GM19438 (cell line): ENCODE results near the gene ZFP64.
A peak's percentile ranks its signal among the peaks of the same experiment; 100 is the strongest.
"Not testable (repeated sequence)": the region's sequence is repeated elsewhere in the genome, so short reads cannot be mapped to it uniquely, and the experiment has no call there.

Source experiments
- ATAC-seq: cut with Tn5 transposase; IDR thresholded peaks from one replicate; pipeline ENCODE4 v1.9.1; 2021; ENCODE audit warnings: low read depth; ENCODE audit not compliant: unreplicated experiment

Gene ZFP64

DNA sequence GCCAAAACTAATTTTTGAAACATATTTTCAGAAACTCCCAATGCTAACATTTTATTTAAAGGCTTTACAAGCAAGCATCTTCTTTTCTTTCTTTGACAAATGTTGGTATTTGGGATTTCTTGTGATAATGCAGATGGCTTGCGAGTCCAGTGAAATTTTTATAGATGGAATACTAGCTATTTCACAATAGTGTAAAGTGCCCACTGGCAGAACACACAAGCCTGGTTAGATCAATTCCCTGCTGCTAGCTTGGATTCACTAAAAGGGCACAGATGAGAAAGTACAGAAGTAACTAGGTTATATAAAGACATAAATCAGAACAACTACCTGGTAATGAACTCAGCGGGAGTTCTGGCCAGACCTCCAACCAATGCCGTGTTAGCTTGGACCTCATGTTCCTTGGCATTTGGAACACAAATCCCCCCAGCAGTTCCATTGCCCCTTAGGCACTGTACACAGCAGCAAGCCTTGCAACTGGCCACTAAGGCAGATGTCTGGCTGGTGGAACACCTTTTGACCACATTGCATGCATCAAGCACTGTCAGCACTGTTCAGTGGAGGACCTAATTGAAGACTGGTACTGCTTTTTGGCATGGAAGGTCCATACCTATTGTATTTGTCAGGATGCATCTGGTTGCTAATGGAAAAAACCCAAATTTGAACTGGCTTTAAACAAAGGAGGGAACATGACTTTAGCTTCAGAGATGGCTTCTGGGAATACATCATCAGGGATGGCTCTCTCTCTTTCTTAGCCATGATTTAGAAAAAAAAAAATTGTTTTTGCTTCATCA is 15.6 kb upstream of the ZFP64 start:
- no peak for ATAC-seq

DNA sequence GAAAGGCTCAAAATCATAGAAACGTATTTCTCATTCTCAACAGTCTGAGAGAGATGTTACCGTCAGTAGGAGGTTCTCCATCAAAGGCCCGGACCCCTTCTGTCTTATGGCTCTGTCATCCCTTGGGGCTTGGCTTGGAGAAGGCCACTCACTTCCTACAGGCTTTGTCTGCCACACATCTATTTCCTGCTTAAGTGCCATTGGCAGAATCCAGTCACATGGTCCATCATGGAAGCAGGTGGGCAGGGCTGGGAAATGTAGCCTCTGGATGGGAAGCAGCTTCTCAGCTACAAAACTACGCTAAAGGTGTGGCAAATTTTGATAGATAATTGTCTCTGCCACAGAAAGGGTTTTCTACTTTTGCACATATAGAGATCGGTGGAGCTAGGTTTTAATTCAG is 12.6 kb upstream of the ZFP64 start:
- ATAC-seq = no peak

DNA sequence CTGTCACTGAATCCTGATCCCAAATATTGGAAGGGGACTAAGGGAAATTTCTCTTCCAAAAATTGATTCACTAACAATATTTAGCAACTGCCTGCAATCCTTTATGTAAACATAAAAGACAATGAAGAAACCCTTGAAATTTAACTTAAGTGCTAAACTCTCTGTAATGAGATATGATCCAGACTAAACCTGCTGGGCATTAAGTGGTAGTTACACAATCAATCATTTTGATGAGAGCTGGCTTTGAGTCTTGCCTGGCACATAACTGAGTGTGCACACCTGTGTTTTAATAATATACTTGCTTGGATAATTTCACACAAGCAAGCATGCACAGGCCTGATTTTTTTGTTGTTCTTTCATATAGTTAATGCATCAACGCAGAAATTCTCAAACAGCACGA is 9.8 kb upstream of the ZFP64 start:
- no peak for ATAC-seq

DNA sequence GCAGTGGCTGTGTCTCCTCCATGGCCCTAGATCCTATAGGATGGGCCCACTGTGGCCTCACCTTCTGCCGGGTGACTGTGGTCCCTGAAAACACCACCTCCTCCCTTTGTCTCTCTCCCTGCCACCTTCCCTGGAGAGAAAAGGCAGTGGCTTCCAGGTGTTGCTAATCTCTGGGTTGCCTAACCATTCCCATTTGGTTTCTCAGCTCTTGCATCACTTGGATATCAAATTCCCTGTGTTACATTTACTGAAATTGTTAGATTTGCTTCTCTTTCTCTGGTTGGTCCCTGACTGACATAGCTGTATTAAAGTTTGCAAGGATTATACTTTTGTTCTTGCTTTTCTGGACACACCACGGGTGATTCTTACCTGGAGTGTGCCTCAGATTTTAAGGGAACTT is 9.3 kb upstream of the ZFP64 start:
- ATAC-seq = no peak

DNA sequence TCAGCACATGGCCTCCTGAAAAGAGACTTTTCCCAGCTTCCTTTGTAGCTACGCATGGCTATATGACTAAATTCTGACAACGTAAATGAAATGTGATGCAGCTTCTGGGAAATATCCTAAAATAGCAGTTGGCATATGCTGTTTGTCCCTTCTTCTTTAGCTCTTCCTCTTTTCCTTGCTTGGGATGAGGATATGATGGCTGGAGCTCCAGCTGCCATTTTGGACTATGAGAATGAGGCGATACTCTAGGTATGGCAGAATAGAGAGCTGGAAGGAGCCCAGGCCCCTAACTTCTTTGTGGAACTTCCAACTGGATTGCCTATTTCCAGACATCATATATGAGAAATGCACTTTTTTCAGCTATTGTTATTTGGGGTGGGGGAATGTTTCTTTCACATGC is 5.3 kb upstream of the ZFP64 start:
- no peak for ATAC-seq

DNA sequence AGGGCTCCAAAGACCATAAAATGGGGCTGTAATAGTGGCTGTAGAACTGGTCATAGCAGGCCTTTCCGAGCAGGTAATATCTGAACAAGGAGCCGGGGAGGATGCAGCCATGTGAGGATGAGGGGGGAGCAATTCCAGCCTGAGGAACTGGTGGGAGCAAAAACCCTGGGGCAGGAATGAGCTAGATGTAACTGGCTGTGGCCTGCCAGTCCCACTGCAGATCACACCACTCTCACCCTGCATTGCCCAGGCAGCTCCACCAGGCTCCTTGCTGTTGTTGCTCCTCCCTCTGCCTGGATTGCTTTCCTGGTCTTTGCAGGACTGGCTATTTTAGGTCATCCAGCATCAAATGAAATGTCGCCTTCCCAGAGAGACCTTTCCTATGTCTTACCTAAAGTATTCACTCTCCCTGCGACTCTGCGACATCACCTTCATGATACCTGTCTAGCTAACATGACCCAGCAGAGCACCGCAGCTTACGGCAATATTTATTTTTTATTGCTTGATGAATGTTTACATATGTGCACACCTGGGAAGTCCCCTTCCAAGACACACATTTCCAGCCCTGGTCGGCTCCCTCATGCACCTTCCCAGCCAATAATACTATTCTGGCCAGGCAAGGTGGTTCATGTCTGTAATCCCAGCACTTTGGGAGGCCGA is 2.4 kb upstream of the ZFP64 start:
- ATAC-seq = no peak

DNA sequence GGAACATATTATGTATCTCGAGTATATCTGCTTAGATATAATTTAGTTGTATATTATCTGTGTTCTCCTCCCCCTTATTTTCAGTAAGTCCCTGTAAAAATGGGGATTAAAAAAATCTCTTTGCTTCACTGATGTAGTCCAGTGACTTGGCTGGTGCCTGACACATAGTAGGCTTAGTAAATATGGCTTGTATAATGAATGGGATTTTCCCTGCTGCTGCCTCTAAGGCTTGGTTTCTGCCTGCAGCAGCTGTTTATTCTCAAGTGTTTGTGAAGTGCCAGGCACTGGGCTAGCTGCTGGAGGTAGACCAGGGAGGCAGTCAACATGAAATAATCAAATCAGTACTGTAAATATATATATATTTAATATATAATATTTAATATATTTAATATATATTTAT is 1.6 kb upstream of the ZFP64 start:
- ATAC-seq = no peak

DNA sequence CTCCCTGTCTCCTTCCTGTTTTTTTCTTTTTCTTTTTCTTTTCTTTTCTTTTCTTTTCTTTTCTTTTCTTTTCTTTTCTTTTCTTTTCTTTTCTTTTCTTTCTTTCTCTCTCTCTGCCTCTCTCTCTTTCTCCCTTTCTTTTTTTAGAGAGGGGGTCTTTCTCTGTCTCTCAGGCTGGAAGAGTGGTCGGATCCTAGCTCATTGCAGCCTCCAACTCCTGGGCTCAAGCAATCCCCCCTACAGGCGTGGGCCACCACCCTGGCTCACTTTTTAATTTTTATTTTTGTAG is 1.1 kb upstream of the ZFP64 start:
- ATAC-seq = not testable (repeated sequence)

DNA sequence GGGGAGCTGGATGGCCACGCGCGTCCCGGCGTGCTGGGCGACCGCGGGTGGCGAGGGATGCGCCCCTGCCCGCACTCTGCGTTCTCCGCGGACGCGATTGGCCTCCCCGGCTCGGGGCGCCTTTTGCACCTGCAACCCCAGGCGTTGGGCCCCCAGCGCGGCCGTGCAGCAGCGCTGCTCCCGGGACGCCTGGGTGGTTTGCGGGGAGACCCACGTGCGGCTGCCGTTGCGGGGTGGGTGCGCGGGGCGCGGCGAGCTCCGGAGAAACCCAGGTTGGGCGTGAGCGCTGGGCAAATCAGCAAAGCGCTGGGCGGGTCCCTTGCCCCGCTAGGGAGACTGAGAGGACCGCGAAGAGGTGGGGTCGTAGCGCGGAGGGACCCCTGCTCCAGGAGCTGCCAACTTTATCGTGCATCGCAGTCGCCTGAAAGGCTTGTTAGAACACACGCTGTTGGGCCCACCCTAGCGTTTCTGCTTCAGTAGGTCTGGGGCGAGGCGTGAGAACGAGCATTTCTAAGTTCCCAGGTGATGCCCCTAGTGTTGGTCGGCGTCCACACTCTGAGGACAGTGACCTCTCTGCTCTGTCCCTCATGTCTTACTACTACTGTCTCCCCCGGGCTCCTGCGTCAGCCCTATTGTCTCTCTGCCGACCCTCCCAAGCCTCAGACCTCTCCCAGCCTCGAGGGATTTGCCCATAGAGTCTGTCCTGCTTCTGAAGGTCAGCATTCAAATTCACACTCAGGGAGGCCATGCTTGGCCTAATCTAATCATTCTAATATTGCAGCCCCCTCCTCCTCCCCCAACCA is 538 bp upstream of the ZFP64 start:
- peak; percentile 44 for ATAC-seq

DNA sequence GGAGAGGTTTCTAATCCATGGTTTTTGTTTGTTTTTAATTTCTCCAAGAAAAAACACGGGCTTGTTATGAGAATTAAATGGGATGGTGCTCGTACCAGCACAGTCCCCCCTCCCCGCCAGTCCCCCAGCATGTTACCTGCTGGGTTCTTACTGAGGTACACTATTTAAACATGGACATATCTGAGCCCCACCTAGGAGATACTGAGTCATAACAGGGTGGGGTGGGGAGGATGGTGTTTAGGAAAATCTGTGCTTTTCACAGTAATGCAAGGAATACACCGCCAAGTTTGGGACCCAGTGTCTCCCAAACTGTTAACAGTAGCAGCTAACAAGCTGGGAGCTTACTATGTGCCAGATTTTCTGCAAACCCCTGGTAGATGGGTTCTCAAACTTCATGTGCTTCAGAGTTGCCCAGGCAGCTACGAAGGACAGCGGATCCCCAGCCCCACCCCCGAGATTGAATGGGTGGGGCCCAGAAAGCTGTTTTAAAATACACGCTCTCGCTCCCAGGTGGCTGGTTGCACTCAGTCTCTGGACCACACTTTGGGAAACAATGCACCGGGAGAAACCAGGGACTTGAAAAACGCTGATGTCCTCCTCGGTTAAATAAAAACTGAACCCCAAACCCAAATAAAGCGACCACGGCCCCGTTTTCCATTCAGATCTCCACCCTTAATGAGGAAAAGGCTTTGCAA is 995 bp downstream of the ZFP64 start:
- ATAC-seq = peak; percentile 46

DNA sequence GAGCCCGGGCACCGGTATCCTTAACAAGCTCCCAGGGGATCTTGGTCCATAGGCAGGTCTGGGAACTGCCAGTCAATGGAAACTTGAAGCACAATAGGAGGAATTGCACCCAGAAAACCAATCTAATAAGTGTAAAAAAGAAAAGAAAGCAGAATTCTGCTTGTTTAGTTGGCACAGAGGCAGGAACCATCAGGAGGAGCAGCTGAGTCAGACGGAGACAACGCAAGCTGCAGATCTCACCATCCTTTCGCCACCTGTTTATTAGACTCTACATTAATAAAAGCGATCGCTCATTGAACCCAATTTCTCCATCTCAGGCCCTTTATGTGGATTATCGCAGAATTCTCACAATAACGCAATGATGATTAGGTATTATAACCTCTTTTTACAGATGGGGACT is 9.8 kb downstream of the ZFP64 start:
- no peak for ATAC-seq

DNA sequence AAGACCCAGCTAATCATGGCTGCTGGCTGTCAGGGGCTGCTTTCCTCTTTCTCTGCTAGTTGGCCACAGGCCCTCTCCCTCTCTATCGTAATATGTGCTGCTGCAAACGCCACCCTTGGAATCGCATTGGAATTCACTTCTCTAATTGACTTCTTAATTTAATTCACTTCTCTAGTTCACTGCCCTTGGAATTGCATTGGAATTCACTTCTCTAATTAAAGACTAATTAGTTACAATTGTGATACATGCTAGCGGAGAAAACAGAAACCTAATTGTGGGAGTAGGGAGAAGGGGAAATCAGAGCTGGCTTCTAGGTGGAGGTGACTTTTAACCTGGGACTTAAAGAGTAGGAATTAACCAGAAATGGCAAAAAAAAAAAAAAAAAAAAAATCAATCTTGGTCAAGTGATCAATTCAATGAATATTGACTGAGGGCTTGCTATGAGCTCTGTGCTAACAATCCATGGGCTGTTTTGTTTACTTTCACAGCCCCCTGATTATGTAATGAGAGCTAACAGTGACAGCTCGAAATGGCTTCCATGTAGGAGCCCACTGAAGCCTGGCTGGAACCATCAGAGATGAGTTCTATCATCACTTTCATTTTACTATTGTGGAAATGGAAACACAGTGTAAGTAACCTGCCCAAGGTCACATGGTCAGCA is 11.3 kb downstream of the ZFP64 start:
- ATAC-seq = no peak

DNA sequence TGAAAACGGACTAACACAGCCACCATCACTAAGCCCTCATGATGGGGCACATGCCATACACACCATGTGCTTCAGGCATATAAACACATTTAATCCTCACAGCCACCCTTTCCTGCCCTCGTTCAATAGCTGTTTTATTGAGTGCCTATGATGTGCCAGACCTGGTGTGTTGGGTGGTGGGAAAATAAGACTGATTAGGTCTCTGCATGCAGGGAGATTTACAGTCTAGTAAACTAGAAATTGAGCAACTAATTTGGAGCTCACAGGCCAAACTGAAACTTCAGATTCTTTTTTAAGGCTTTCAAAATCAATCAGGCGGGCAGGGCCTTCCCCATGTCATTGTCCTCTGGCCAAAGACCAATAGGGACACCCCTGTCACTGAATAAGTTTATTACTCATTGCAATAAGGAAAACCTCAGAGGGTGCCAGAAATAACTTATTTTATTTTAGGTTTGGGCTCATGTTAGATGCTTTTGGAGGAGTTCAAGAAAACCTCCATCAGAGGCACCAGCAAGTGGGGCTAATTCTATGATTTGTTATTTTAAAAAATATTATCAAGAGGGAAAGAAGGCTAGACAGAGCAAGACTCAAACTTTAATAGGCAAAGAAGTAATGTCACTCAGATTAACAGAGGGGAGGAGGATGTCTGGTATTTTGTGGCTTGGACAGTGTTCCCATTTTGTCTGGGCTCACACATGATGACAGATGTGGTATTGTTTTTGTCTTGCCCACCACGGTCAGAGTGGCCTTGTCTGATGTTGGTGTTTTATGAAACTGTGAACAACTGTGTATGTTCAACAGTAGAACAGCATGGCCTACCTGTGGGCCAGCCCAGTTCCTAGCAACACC is 12.0 kb downstream of the ZFP64 start:
- ATAC-seq = peak; percentile 86

DNA sequence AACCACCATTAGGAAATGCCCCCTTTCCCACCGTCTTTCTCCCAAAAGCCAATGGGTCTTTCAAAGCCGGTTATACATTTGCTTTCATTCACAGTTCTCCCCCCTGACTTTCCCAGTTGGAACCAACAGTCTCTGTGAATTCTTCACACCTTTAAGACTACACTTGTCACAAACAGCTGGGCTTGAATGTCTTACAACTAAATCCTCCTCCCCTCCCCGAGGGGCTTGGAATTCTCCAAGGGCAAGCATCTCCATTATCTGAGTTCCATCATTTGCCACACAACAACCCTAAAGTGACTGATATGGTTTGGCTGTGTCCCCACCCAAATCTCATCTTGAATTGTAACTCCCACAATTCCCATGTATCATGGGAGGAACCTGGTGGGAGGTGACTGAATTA is 12.9 kb downstream of the ZFP64 start:
- no peak for ATAC-seq

DNA sequence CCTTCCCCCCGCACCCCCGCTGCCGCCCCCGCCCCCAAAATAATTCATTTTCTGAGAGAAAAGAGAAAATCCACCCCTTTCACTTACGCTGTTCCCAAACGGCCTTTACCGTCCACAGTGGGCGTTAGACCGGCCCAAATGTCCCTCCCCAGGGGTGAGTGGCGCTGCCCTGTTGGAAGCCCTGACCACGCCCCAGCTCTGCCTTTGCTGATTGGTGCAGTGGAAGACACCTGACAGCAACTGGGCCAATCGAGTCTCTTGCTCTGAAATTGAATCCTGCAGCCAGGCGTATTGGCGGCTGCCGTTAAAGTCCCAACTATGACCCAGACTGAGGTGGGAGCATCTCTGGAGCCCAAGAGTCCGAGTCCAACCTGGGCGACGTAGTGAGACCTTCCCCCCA is 15.7 kb downstream of the ZFP64 start:
- no peak for ATAC-seq

DNA sequence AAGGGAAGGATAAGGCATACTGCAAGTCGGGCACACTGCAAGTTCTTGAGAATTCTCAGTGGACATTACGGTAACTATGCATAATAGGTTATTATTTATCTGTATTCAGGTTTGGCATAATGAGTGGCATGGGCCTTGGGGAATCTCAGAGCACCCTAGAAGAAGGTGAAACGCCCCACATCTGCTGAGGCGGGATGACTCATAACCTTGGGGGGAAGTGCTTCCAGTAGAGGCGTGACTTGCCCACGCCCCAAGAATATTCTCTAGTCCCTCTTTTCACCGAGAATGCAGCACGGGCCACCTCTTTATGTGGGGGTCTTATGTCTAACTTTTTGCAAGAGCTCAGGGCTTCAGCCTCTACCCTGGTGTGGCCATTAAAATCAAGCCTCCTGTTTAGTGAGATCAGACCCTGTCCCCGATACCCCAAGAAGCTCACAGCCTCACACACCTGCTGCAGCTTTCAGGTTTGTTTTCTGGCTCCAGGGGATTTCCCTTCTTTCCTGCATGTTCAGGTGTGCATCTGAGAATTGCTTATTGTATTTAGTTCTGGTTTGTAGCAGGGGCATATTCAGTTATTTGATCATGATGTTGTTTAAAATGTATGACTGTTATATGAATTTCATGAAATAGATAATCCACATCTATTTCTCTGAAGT is 19.1 kb downstream of the ZFP64 start:
- ATAC-seq = peak; percentile 81

DNA sequence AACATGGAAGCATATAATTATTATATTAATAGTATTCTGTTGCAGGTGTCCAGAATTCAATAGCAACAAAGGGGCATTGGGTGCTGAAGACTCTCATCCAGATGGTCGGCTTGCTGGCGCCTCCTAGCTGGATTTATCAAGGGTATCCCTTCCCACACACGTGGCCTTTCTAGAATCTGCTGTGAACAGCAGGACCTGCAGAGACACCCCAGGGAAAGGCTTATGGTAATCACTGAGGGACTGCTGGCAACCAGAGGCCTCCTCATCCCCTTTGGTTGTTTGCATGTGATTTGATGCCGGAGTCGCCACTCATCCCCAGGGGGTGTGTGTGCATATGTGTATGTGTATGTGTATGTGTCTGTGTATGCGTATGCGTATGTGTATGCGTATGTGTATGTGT is 20.6 kb downstream of the ZFP64 start:
- no peak for ATAC-seq

DNA sequence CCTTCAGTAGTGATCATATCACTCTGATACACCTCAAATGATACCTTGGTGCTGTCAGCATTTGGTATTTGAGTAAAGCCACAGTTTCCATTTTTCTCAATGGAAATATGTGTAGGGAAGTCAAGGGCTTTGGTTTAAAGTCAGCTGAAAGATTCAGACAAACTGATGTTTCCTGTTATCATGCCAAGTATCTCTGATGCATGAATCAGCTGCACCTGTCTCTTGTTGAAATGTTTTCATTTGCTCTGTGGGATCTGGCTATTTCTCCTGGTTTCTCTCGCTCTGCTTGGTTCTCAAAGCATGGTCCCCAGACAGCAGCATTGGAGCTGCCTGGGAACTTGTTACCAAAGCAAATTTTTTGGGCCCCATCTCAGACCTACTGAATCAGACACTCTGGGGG is 23.5 kb downstream of the ZFP64 start:
- no peak for ATAC-seq

DNA sequence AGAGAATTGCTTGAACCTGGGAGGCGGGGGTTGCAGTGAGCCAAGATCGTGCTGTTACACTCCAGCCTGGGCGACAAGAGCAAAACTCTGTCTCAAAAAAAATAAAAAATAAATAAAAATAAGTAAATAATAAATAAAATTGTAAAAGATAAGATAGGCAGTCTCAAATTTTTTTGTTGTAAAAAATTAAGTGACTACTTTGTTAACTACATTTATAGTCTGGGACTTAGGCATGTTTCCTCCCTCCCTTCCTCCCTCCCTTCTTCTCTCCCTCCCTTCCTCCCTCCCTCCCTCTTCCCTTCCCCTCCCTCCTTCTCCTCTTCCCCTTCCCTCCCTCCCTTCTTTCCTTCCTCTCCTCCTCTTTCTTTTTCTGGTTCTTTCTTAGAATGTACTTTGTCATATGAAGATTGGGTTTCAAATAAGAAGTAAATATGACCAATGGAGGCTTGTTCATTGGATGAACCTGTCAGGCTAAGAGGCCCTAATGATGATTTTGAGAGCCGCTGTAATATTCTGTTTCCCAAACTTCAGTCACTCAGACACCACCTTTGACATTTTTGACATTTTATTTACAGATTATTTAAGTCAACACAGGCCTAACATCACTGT is 24.2 kb downstream of the ZFP64 start:
- no peak for ATAC-seq
